Cardiac septum (tissue), 1 donor: ENCODE data around the gene CALHM6. TPM values are rescaled to one million over a fixed set of nuclear protein-coding genes. Genes with fewer than 3 reads are reported as not detected.

ENCODE experiments used
- DNase-seq: peaks from one replicate; pipeline ENCODE4 v3.0.0-alpha.2; 2020; ENCODE audit warnings: low spot score
- intact Hi-C: fragments of 100-400 bp; cut with DNase I; formaldehyde crosslinking; loops from one replicate; pipeline ENCODE4 v1.14.0; 2022
- total RNA-seq: library from RNA; stranded (reverse); fragmentation: NEBNext Ultra II Directional; extraction: Animal tissue kit (Norgen Biotek cat#: 25700); gene quantifications from one replicate; pipeline ENCODE4 v1.2.1, GENCODE V29; 2021
- donor health status: DM: no; HTN: no; CAD: no.

The CALHM6 gene
- total RNA-seq, 1 donor from 2014 or later, result 0.97 TPM

DNA sequence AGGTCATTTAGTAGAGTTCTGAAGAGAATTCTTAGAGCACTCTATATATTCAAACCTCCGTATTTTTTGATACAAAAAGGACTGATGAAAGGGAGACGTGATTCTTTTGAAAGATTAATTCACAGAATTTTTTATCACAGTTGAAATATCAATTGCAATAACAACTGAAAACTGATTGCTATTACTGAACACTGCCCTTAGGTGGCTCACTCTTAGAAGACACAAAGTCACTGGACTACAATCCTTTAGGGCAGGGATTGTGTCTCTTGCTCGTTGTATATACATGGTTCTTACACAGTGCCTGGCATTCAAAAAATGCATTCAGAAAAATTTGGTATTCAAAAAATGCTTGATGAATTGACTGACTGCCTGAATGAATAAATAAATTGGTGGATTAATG is 17.1 kb upstream of the CALHM6 start:
- no peak for DNase-seq
- intact Hi-C loops, result loop anchor here (10.0 kb wide), 2 partner anchors 91 to 159 kb away; no protein-coding TSS in a partner anchor

GRCh38 chr6:116444575-116444974 is 16.6 kb upstream of the CALHM6 start:
- intact Hi-C loops, result loop anchor here (10.0 kb wide), 2 partner anchors 90 to 160 kb away; no protein-coding TSS in a partner anchor

DNA sequence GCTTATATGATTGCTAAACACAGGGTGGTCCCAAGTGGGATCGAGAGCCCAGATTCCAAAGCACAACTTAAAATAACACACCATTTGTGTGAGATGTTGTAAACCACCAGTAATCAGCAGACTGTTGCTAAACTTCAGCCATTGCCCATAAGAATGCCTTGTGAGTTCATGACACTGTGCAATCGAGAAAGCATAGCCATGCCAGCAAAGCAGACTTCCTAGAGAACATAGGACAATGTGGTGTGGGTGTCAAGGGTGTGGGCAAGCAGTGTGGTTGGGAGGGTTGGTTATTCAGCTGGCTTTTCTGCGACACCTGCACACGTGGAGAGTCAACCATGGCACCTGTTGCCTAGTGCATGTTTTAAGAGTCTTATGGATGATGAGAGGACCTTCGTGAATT is 16.1 kb upstream of the CALHM6 start:
- no peak for DNase-seq
- intact Hi-C loops, result loop anchor here (10.0 kb wide), 2 partner anchors 90 to 160 kb away; no protein-coding TSS in a partner anchor

More at GRCh38 chr6:116444575-116444974, 16.6 kb upstream of the CALHM6 start:
- DNase-seq, result no peak

- intact Hi-C loops, result loop anchor here (10.0 kb wide), 2 partner anchors 88 to 162 kb away; no protein-coding TSS in a partner anchor
Measured at GRCh38 chr6:116446399-116446798, 14.8 kb upstream of the CALHM6 start.

GRCh38 chr6:116447052-116447451 is 14.1 kb upstream of the CALHM6 start:
- no peak for DNase-seq
- intact Hi-C loops, result loop anchor here (10.0 kb wide), 2 partner anchors 88 to 162 kb away; no protein-coding TSS in a partner anchor

More at GRCh38 chr6:116446399-116446798, 14.8 kb upstream of the CALHM6 start:
- DNase-seq, result no peak

DNA sequence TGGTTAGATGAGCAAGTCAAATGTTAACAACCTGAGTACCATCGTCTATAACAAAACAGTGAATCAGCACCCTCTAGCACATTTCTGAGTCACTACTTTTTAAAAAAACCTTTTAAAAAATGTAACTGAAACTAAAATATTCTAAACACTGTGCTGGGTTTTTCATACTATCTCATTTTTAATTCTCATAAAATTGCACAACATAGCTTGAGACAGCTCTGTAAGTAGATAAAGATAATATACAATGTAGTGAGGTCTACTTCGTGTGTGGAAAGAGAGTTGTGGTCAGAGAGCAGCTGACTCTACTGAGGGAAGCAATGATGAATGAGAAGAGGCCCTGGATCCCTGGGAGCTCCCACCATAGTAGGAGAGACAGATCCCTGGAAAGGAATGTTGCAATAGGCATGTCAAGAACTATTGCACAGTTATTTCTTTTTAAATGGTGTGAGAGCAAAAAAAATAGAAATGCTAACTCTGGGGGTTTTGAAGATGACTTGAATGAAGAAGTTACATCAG is 13.6 kb upstream of the CALHM6 start:
- DNase-seq, result no peak
- intact Hi-C loops, result loop anchor here (10.0 kb wide), 2 partner anchors 87 to 163 kb away; no protein-coding TSS in a partner anchor

- intact Hi-C loops, result loop anchor here (10.0 kb wide), 2 partner anchors 85 to 165 kb away; no protein-coding TSS in a partner anchor
- no peak for DNase-seq
Measured at GRCh38 chr6:116449565-116449964, 11.6 kb upstream of the CALHM6 start.

GRCh38 chr6:116450185-116450710 is 10.9 kb upstream of the CALHM6 start:
- DNase-seq, result no peak
- intact Hi-C loops, result no loop called here

- intact Hi-C loops, result no loop called here
- peak; percentile 82 for DNase-seq
Measured at GRCh38 chr6:116450769-116451740, 10.1 kb upstream of the CALHM6 start.

DNA sequence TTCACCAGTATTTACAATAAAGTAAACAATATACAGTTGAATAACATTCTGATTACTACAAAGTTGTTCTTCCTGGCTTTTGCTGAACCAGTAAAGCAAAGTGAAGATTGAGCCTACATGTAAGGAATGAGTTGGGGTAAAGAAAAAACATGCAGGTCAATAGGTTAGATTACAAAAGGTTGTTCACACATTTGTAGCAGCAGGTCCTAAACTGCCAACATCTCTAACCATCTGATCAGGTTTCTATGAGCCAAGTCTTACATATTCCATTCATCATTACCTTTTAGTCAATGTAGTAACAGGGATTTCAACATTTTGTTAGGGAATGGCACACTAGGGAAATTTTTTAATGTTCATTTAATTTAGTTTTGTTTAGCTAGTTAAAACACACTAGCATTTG is 9.3 kb upstream of the CALHM6 start:
- intact Hi-C loops, result no loop called here
- DNase-seq, result no peak

GRCh38 chr6:116452531-116452930 is 8.6 kb upstream of the CALHM6 start:
- DNase-seq, result no peak
- intact Hi-C loops, result no loop called here

DNA sequence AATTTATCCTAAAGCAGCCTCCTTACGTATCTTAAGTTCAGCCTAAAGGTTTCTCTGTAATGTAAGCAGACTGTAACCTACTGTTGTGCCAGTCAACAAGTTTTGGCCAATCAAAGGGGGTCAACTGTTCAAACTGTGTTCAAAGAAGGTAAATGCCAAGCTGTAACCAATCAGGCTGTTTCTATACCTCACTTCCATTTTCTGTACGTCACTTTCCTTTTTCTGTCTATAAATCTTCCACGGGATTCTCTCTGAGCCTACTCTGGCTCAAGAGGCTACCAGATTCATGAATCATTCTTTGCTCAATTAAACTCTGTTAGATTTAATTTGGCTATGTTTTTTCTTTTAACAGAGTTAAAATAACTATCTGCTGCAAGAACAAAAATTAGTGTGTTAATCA is 5.1 kb upstream of the CALHM6 start:
- DNase-seq, result no peak
- intact Hi-C loops, result no loop called here

DNA sequence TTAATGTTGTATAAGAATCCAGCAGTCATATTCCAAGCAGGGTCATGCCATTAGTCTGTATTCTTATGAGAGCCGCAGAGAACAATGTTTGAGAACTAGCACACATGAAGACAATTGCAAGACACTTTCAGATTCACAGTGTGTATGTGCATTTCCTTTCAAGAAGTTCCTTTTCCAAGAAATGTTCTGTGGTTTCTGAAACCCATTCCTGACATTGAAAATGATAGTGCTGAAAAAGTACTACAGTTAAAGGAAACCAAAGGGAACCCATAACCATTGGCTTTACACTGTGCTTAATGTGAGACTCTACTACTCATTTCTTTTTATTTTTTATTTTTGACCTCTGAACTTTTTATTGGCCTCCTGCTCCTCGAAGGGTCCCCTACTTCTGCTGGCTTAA is 4.2 kb upstream of the CALHM6 start:
- intact Hi-C loops, result no loop called here
- DNase-seq, result no peak

DNA sequence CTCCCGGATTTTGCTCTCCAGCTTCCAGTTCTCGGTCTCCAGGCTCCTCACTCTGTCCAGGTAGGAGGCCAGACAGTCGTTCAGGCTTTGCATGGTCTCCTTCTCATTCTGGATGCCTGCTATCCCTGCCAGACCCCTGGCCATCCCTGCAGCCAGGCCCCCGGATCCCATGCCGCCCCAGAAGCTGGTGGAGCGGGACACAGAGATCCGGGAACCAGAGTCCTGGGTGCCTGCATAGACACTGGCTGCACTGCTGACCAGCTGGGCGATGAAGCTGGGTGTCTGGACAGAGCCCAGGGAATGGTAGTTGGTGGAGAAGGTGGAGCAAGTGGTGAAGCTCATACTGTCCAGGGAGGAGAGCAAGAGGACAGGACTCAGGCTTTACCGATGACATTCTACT is 2.9 kb upstream of the CALHM6 start:
- DNase-seq, result no peak
- intact Hi-C loops, result no loop called here

DNA sequence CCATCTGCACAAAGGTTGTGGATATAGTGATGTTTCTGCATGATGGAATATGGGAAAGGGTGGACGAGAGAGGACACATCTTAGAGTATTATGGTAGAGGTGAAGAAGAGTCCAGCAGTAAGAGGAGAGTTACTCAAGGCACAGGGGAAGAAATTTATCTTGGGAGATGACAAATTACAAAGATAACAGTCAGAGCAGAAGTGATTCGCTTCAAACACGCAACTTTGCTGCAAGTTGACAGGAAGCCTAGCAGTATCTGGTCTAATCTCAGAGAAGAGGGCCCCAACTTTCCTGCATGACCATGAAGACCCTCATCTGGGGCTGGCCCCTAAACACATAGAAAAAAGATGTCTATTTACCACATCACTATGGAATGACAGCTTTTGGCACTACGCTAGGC is 1.2 kb upstream of the CALHM6 start:
- no peak for DNase-seq
- intact Hi-C loops, result no loop called here

DNA sequence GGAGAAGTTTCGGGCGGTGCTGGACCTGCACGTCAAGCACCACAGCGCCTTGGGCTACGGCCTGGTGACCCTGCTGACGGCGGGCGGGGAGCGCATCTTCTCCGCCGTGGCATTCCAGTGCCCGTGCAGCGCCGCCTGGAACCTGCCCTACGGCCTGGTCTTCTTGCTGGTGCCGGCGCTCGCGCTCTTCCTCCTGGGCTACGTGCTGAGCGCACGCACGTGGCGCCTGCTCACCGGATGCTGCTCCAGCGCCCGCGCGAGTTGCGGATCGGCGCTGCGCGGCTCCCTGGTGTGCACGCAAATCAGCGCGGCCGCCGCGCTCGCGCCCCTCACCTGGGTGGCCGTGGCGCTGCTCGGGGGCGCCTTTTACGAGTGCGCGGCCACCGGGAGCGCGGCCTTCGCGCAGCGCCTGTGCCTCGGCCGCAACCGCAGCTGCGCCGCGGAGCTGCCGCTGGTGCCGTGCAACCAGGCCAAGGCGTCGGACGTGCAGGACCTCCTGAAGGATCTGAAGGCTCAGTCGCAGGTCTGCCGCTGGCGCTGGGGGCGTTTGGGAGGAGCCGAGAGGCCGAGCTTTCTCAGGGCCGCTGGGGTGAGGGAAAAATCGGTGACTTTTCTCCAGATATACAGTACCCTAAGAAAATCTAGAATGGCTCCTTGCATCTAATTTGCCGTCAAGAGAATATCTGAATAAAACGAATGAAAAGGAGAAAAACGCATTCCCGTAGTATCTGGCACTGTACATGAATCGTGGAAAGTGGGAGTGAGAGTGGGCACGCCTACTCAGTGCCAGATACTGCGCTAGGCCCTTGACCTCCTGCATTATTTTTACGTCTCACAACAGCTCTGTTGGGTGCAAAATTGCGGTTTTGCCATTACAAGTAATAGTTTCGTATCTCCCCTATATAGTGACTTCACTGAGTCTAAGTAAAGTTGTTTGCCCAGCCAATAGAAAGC is 1.0 kb downstream of the CALHM6 start:
- peak; percentile 81 for DNase-seq
- intact Hi-C loops, result no loop called here

DNA sequence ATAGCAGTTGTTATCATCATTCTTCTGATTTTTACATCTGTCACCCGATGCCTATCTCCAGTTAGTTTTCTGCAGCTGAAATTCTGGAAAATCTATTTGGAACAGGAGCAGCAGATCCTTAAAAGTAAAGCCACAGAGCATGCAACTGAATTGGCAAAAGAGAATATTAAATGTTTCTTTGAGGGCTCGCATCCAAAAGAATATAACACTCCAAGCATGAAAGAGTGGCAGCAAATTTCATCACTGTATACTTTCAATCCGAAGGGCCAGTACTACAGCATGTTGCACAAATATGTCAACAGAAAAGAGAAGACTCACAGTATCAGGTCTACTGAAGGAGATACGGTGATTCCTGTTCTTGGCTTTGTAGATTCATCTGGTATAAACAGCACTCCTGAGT is 2.1 kb downstream of the CALHM6 start:
- intact Hi-C loops, result no loop called here
- DNase-seq, result no peak

DNA sequence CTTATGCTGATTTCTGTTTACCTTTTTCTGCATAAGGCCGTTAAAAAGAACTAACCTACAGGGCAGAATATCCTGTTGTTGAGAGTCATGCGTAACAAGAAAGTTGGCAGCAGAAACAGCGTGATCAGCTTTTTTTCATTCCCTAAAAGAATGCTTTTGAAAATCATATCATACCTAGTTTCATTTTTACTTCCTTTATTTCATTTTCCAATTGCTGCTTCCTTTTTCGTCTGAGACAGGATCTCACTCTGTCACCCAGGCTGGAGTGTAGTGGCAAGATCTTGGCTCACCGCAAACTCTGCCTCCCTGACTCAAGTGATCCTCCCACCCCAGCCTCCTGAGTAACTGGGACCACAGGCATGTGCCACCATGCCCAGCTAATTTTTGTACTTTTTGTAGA is 4.1 kb downstream of the CALHM6 start:
- no peak for DNase-seq
- intact Hi-C loops, result no loop called here

DNA sequence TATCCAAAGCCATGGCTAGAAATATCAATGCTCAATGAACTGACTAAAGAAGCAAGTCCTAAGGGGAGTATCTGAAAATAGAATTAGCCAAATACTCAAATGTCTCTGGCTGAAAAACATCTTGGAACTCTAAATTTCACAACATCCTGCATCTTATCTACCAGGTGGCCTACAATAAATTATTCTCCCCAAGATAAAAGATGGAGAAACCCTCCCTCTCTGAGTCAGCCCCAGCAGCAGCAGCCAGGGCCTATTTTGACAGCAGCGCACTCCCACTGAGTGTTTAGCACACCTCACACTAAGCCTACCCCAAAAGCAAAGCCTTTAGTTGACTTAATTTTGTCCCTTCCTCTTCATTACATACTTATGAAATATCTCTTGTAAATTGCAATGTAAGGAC is 5.9 kb downstream of the CALHM6 start:
- no peak for DNase-seq
- intact Hi-C loops, result no loop called here
